GM21825 (cell line): ENCODE data around the gene CHRNB1.

ENCODE experiments used
- ATAC-seq: cut with Tn5 transposase; IDR thresholded peaks from one replicate; pipeline ENCODE4 v1.9.1; 2021; ENCODE audit warnings: mild to moderate bottlenecking, moderate library complexity; ENCODE audit not compliant: unreplicated experiment

The CHRNB1 gene

DNA sequence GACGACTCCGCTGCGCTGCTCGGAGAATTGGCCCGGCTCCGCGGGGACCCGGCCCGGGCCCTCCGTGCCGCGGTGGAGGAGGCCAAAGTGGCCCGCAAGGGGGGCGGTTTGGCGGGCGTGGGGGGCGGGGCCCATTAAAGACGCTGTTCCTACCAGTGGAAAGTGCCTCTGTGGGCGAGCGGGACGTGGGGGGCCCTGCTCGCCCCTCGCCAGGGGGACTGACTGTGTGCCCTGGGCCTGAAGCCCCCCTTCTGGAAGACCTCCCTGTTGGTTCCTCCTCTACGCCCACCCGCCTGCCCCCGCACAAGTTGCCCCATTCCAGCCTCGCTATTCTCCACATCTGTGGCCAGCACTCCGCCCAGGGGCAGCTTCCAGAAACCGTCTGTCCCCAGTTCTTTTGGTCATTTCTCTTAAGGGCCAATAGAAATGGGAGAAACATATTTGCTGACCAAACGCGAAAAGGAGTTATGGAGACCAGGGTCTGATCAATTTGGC lies 7.4 kb upstream of the CHRNB1 start:
- ATAC-seq: no peak

DNA sequence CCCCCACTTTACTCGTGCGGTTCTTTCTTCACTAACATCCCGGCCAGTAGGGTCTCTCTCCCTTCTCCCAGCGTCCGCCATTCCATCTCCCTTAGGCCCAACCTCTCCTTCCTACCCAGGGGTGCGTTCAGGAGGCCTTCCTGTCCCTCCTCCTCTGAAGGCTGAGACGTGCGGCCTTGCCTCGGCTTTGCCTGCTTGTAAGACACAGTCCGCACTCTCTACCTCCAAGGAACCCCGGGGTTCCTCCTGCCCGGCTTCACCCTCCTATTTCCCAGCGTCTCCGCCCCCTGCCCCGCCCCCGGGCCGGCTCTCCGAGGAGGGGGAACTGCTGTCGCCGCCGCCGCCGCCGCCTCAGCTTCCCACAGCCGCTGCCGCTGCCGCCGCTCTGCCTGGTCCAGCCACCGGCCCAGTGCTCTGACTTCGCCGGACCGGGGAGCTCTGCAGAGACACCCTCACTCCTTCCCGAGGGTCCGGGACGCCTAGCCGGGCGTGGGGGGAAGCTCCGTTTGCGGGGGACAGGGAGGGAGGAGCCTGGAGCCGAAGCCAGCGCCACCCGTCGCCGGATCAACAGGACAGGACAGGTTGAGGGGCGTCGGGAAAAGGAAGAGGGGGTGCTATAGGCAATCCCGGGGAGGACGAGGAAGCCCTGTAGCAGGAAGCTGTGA lies 6.8 kb upstream of the CHRNB1 start:
- ATAC-seq: no peak

DNA sequence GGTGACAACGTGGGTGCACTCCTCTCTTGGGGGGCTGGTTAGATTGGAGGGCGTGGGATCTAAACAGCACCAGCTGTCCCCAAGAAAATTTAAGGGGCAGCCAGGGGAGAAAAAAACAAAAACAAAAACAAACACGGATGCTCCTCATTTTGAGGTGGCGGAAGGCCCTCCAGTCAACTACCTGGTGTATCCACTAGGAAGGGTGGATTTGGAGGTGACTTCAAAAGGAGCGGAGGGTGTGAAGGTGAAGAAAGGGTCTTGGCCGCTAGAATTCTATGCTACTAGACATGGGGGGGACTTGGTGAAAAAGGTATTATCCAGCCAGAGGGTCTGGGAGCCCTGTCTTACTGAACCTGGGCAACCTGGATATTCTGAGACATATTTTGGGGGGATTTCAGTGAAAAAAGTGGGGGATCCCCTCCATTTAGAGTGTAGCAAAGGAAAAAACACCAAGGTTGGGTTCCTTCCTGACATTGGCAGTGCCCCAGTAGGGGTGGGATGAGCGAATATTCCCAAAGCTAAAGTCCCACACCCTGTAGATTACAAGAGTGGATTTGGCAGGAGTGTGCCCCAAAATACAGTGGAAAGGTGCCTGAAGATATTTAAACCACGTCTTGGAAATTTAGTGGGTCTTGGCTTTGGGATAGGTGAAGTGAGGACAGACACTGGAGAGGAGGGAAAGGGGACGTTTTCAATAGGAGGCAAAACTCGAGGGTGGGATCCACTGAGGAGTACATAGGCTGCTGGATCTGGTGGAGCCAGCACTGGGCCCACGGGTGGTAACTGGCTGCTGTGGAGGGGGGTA lies 6.0 kb upstream of the CHRNB1 start:
- no peak for ATAC-seq

DNA sequence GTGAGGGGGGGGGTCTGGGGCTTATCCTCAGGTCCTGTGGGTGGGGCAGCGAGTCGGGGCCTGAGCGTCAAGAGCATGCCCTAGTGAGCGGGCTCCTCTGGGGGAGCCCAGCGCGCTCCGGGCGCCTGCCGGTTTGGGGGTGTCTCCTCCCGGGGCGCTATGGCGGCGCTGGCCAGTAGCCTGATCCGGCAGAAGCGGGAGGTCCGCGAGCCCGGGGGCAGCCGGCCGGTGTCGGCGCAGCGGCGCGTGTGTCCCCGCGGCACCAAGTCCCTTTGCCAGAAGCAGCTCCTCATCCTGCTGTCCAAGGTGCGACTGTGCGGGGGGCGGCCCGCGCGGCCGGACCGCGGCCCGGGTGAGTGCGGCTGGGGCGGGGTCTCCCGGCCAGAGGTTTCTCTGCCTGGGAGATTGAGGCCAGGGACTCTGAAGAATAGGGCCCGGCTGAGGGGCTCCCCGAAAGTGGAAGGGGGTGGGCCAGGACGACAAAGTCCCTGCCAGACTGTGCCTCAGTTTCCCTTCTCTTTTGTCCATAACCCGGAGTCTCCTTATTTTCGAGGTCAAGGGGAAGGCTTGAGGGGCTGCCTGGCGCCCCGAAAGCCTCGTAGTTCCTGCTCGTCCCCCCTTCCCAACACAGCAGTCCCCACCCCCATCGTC lies 5.3 kb upstream of the CHRNB1 start, which contains the start of gene FGF11:
Gene FGF11, plus strand, starts transcription at position 51 of the 651 bp plus-strand sequence. Its CDS starts 109 bp downstream, at position 160.
- no peak for ATAC-seq

DNA sequence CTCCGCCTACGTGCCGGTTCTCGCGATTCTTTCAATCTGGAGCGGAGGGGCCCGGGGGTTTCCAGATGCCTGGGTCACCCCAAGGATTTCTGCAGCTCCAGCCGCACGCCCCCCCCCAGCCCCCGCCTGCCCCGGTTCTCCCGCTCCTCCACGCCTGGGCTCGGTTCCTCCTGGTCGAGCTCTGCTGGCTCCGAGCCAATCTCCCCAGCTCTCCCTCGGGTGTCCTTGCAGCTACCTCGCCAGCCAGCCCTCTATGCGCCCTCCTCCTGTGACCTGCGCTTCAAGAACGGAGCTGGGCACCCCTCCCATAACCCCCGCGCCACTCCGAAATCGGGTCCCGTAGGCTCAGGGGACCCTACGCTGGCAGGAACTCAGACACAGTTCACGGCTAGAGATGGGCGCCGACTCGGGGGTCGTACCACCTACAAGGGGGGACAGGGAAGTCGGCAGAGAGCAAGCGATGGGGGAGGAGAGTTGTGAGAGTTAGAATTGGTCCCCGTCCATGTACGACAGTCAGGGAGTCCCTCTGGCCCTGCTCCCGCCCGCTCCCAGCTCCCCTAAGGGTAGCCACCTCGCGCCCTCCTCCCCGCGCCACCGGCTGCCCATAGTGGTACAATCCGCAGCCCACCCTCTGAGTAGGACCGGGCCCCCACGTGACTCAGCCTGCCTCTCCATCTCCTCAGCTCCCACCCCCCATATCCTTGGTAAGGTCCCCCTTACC lies 4.6 kb upstream of the CHRNB1 start:
- ATAC-seq: no peak

DNA sequence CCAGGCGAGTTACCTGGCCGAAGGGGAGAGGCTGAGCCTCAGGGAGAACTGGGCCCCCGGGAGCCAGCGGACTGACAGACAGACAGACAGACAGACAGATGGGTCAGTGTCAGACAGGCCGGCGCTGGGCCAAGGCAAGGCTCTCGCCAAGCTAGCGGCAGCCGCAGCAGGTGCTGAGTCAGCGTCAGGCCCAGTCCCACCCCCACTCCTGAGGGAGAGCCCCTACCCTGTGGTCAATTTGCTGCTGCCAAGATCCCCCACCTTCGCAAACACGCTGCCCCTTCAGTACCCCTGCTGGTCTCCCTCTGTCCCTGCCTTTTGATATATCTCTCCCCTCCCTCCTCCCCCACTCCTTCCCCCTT lies 4.0 kb upstream of the CHRNB1 start:
- no peak for ATAC-seq

DNA sequence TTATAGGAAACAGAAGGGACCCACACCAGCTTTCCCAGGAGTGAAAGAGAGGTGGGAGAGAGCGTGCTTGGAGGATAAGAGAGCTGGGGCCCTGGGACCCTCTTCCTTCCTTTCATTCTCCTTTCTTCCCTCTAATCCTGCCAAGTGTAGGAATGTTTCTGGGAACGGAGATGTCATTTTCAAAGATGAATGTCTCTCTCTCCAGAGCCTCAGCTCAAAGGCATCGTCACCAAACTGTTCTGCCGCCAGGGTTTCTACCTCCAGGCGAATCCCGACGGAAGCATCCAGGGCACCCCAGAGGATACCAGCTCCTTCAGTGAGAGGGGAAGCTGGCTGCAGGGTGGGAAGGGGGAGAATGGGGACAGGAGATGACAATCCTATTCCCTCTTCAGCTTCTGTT lies 3.6 kb upstream of the CHRNB1 start:
- no peak for ATAC-seq

DNA sequence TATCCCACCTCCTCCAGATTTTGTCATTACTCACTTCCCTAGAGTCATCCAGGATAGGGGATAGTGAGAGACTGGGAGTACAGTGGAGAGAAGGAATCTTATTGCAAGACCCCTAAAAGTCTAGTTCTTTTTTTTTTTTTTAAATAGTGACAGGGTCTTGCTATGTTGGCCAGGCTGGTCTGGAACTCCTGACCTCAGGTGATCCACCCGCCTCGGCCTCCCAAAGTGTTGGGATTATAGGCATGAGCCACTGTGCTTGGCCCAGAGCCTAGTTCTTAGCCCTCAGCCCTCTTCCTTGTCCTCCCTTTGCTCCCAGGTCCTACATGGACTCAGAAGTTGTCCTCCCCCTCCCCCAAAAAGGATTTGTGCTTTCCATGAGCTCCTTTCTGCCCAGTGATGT lies 2.7 kb upstream of the CHRNB1 start:
- no peak for ATAC-seq

DNA sequence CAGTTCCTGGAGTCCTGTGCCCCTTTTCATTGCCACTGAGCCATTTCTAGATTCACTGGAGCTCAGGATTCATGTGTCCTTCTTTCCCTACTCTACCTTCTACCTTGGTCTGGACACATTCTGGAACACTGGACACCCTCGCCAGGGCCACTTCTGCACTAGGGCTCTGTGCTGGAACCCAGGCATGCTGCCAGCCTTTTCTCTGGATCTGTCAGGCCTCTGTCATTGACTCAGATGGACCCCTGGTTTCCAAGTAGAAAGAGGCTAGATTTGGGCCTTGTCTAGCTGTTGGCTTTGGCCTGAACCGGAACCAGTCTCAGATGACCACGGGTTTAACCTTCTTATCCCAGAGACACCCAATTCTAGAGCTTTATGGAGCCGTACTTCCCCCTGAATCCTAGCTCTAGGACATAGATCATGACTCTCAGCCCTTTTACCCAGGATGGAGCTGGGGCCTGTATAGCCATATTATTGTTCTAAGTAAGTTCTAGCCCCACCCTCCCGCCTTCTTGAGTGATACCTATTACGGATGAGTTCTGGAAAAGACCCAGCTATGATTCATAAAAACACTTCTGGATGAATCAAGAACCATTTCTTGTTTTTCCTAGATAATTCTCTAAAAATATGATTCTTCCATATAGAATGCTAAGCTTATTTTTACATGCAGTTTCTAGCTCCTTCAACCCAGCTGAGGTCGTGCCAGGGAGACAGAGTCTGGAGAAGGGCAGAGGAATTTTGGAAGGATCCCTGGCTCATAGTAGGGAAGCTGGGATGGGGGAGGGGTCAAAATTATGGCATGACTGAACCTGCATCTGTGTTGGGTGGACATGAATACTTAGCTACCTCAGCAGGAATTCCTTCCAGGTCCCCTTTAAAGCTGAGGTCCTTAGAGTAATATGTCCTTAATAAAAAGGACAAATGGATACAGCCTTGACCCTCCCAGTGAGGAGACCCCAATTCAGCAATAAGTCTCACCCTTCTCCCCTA lies 1.1 kb upstream of the CHRNB1 start:
- ATAC-seq: no peak

DNA sequence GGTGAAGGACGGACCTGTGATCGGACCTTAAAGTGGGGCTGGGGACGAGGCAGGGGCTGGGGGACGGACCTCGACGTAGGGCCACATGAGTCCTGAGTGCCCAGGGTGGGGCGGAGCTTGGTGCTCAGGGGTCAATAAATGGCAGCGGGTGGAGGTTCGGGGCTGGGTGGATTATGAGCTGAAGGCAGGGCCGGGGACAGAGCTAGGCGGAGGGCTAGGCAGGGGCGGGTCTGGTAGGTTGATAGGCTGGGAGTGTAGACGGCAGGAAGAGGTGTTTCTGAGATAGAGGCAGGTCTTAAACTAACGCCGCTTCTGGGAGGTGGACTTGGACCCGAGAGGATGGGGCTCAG lies 733 bp downstream of the CHRNB1 start:
- ATAC-seq: no peak

DNA sequence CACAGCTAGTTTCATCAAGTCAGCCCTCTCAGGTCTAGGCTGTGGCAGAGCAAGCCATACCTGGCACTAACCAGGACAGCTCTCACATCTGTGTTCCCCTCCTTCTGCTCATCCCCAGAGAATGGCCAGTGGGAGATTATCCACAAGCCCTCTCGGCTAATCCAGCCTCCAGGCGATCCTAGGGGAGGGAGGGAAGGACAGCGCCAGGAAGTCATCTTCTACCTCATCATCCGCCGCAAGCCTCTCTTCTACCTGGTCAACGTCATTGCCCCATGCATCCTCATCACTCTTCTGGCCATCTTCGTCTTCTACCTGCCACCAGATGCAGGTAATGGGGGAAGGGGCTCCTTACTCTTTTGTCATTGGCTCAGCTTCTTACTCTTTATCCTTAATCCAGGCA lies 3.6 kb downstream of the CHRNB1 start:
- no peak for ATAC-seq

DNA sequence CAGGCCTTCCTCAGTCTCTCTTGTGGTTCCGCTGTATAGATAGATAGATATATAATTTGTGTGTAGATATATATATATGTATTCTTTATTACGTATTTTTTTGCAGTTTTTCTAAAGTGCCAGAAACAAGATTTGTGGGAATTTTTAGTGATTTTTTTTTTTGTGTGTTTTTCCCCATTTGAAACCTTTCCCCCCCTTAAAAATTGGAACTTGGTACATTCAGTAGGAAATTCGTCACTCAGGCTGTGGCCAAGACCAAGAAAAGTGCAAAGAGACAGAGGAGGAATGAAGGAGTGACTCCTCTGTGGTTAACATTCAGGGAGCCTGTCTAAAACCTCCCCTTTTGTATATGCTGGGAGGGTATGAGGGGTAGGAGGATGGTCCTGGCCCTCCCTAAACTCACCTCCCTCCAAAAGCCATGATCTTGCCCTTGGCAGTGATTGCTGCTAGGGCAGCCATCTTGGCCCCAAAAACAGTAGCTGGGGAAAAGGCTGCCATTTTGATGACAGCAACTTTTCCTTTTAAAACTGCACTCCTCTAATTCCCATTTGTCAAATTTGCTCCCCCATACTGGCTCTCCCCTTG lies 15.2 kb downstream of the CHRNB1 start:
- no peak for ATAC-seq

DNA sequence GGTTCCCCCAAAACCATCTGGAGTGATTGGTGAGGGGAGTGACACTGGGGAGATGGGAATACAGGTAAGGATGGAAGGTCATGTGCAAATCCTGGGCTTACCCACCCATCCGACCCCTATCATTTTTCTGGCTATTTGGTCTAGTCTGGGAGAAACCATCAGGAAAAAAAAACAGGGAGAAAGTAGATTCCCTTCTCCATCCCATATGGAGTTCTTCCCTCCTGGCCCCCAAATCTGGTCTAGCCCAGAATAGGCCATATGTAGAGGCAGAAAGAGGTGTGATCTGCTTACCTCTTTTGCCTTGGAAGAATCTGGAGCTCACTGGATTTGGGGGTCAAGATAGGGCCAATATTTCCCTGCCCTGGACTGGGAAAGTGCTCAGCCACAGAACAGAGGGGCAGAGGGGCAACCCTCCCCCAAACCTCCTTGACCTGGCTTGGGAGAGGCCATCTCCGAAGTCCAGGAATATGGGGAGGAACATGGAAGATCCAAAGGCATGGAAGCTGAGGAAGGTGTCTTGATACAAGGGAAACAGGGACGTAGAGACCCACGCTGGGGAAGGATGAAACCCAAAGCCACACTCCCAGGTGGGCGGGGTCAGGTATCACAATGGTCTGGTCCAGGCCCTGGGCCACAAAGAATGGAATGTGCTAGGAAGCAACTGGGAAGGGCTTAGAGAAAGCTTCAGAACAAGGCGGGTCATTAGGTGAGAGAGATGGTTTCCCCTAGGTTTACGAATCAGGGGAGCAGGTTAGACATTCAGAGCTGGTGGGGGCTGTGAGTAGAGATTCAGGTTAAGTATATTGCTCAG lies 16.2 kb downstream of the CHRNB1 start:
- ATAC-seq: no peak

DNA sequence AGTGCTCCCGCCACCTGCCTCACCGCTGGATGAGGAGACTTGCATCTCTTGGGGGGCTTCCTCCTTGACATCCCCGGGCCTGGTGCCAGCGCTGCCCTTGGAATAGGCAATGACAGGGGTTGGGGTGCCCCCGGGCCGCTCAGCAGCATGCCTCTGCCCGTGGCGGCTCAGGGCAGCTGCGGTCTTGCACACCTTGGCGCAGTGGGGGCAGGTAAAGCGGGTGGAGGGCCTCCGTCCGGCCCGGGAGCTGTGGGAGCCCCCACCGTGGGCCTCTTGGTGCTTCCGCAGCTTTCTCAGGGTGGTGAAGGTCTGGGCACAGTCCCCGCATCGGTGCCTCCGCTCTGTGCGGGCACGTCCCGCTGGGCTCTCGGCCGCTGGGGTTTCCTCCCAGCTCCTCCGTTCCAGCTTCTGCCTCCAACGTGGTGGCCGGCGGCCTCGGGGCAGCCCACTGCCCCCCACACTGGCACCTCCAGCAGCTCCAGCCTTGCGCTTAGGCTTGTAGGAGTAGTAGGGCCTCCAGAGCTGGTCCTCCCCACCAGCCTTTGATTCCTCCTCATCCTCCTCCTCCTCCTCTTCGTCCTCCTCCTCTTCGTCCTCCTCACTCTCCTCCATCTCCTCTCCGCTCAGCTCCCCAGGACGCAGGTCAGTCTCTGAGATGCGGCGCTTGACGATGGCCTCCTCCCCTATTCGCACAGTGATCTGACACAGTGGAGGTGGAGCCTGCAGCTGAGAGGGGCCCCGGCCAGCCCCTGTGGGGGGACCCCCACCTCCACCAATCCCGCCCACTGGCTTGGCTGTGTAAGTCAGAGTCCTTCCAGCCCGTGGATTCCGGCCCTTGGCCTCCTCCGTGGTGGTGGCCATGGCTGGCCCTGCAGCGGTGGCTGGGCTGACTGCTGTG lies 17.9 kb downstream of the CHRNB1 start:
- ATAC-seq: no peak

DNA sequence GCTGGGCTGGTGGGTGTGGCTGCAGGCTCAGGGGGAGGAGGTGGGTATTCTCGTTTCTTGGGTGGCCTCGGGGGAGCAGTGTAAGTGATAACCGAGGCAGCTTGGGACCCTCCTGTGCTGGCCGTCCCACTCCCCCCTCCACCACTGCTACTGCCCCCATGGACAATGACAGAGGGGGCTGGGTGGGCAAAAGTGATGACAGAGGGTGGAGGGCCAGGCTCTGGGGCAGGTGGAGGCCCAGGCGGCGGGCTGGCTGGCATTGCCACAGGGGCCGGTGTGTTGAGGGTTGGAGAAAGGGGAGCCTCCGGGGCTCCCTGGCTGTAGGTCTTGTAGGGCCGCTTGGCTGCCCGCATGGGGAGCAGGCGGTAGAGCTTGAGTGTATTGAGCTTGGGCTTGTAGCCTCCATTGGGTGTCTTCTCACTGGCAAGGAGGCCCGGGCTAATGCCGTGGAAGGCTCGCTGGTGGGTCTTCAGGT lies 18.5 kb downstream of the CHRNB1 start:
- no peak for ATAC-seq

DNA sequence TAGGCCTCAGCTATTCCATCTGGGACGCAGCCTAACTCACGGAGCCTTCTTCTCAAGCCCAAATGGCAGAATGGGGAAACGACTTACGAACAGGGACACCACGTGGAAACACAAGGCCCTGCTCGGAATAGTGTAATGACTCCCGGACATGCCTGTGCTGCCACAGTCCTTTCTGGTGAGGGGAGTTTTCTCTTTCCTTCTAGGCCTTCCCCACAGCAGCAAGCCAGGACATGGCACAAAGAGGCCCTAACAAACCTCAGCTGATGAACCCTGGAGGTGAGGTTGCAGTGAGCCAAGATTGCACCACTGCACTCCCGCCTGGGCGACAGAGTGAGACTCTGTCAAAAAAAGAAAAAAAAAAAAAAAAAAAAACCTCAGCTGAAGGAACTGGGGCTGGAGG lies 19.2 kb downstream of the CHRNB1 start:
- ATAC-seq: no peak

DNA sequence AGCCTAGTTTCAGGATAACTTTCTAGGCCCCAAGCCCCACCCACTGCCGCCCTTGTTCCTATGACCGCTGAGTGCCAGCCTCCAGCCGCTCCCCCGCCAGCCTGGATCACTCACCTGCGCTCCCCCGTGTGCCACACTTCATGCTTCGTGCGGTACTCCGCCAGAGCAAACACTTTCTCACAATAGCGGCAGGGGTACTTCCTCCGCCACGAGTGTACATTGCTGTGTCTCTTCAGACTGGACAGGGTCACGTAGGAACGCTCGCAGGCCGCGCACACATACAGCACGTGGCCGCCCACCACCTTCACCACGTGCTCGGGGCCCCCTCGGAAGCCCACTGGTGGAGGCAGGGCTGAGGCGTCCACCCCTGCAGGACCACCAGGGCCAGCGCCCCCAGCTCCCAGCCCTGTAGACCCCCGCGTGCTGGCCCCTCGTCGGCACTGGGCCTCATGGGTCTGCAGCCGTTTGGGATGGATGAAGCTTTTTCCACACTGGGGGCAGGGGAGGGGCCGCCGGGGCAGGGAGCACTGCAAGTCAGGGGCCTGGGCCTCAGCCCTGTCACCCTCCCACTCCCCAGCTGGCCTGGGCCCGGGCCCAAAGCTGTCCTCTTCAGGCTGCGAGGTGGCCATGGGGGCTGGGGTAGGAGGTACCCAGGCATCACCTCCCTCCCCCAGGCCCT lies 20.9 kb downstream of the CHRNB1 start:
- ATAC-seq: no peak
